Measurements from ENCODE around the gene GABBR2.

The GABBR2 gene

DNA sequence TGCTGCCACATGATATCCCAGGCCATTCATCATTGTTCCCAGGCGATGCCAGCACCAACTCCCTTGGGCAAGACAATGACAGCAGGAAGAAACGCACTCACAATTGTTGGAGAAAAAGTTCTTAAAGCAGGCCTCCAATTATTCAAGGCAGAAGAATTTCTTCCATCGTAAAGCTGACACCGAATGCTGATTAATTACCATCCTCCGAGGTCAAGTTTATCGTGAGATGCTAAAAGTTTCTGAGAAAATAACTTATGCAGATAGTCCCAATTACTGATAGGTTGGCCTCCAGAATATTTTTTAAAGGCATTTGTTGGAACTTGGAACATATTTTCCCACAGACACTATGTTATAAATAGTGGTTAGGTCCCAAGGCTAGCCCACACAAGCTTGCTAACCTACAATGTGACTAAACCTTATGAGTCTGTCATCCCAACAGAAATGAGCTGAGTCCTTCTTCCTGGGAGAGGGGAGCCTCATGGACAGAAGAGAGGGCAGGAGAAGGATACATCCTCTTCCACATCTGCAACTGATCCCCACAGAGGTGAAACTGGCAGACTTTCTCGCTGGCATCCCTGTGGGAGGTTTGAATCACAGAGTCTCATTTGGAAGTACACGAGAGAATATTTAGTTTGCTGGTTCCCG, 250.9 kb downstream of the GABBR2 start:
- FAIRE-seq = no peak
- TF ChIP-seq CTCF (IDR thresholded peaks at IDR 0.05; ENCODE audit: insufficient read depth, missing control alignments) = no peak
- no peak for DNase-seq (ENCODE audit: insufficient read length, low spot score)

DNA sequence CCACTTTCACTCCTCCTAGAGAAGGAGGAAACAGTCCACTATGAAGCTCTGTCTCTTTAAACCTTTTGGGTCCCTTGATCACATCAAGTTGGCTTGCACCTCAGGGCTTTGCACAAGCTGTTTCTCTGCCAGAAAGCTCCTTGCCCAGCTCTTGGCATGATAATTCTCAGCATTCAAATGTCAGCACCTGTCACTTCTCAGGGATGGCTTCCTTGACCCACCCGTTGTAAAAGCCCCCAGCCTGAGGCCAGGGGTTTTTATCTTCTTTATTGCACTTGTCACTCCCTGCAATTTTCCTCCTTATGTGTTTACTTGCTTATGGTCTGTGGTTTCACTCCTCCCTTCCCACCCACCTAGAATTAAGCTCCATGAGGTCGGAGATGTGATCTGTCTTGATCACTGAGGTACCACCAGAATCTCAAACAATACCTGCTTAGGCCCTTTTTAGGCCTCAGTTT, 252.6 kb downstream of the GABBR2 start:
- FAIRE-seq (no peak), DNase-seq (ENCODE audit: insufficient read length, low spot score) (no peak)
- no peak for TF ChIP-seq CTCF (IDR thresholded peaks at IDR 0.05; ENCODE audit: insufficient read depth, missing control alignments)

GRCh38 chr9:98455256-98456155, 253.2 kb downstream of the GABBR2 start:
- no peak for DNase-seq (ENCODE audit: insufficient read length, low spot score)
- FAIRE-seq = no peak

GRCh38 chr9:98453589-98454311, 255.0 kb downstream of the GABBR2 start:
- no peak for TF ChIP-seq CTCF (IDR thresholded peaks at IDR 0.05; ENCODE audit: insufficient read depth, missing control alignments)
- FAIRE-seq (no peak), DNase-seq (ENCODE audit: insufficient read length, low spot score) (no peak)

More at GRCh38 chr9:98455256-98456155, 253.2 kb downstream of the GABBR2 start:
- TF ChIP-seq CTCF (IDR thresholded peaks at IDR 0.05; ENCODE audit: insufficient read depth, missing control alignments) = no peak

- DNase-seq (ENCODE audit: insufficient read length, low spot score) (no peak), FAIRE-seq (no peak)
- TF ChIP-seq CTCF (IDR thresholded peaks at IDR 0.05; ENCODE audit: insufficient read depth, missing control alignments) = no peak
Observed at GRCh38 chr9:98451576-98451975, 257.2 kb downstream of the GABBR2 start.

DNA sequence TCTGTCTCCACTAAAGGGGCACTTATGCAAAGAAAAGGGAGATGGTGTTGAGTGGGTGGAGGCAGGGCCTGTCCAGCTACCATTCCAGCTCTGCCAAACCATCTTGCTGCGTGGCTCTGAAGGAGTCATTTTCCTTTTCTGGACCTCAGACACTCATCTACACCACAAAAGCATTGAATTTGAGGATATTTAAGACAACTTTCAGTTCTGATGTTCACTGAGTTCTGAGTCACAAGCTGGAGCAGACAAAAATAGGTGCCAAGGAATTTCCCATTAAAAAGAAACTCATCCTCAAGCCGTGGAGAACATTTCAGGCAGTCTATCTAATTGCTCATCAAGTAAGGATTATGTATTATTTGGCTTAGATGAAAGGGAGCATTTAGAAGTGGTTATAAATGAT, 258.2 kb downstream of the GABBR2 start:
- FAIRE-seq (no peak), DNase-seq (ENCODE audit: insufficient read length, low spot score) (no peak)
- TF ChIP-seq CTCF (IDR thresholded peaks at IDR 0.05; ENCODE audit: insufficient read depth, missing control alignments) = no peak

Measured in D721Med (cell line).